ENCODE results near the gene DSCAML1.

The DSCAML1 gene

GRCh38 chr11:117649296-117650055 lies 147.5 kb downstream of the DSCAML1 start:
- Mint-ChIP-seq H3K36me3 (no peaks in the 10 kb centered on the region), H3K27me3 (no peaks in the 10 kb centered on the region), H3K4me3 (no peak overlapping the region), H3K4me1 (no peaks in the 10 kb centered on the region), H3K9me3 (no peaks in the 10 kb centered on the region), H3K27ac (no peak overlapping the region)

GRCh38 chr11:117647872-117648271 lies 149.1 kb downstream of the DSCAML1 start:
- H3K27me3 Mint-ChIP-seq = peaks cover 3% of the 10 kb centered on the region
- H3K9me3 Mint-ChIP-seq = no peaks in the 10 kb centered on the region
- no peaks in the 10 kb centered on the region for H3K4me1 Mint-ChIP-seq
- no peak overlapping the region for H3K4me3 Mint-ChIP-seq
- no peak overlapping the region for H3K27ac Mint-ChIP-seq
- H3K36me3 Mint-ChIP-seq = no peaks in the 10 kb centered on the region

- H3K27ac Mint-ChIP-seq = no peak overlapping the region
- H3K4me1 Mint-ChIP-seq = no peaks in the 10 kb centered on the region
- H3K9me3 Mint-ChIP-seq = no peaks in the 10 kb centered on the region
These were observed 149.8 kb downstream of the DSCAML1 start for GRCh38 chr11:117647207-117647606.

GRCh38 chr11:117646411-117646810 lies 150.6 kb downstream of the DSCAML1 start:
- Mint-ChIP-seq H3K9me3 (no peaks in the 10 kb centered on the region), H3K4me3 (no peak overlapping the region), H3K27ac (no peak overlapping the region), H3K4me1 (no peaks in the 10 kb centered on the region), H3K36me3 (no peaks in the 10 kb centered on the region), H3K27me3 (peaks cover 3% of the 10 kb centered on the region)

More at GRCh38 chr11:117647207-117647606, 149.8 kb downstream of the DSCAML1 start:
- Mint-ChIP-seq H3K27me3 (peaks cover 3% of the 10 kb centered on the region), H3K4me3 (no peak overlapping the region), H3K36me3 (no peaks in the 10 kb centered on the region)

- Mint-ChIP-seq H3K9me3 (no peaks in the 10 kb centered on the region), H3K4me3 (no peak overlapping the region), H3K36me3 (no peaks in the 10 kb centered on the region), H3K27ac (no peak overlapping the region), H3K27me3 (peaks cover 6% of the 10 kb centered on the region), H3K4me1 (no peaks in the 10 kb centered on the region)
These were observed 152.4 kb downstream of the DSCAML1 start for GRCh38 chr11:117644403-117645155.

- Mint-ChIP-seq H3K4me3 (no peak overlapping the region), H3K4me1 (no peaks in the 10 kb centered on the region), H3K9me3 (no peaks in the 10 kb centered on the region), H3K27ac (no peak overlapping the region), H3K27me3 (peaks cover 6% of the 10 kb centered on the region), H3K36me3 (no peaks in the 10 kb centered on the region)
These were observed 153.3 kb downstream of the DSCAML1 start for GRCh38 chr11:117643606-117644300.

- H3K9me3 Mint-ChIP-seq = no peaks in the 10 kb centered on the region
- H3K4me1 Mint-ChIP-seq = no peaks in the 10 kb centered on the region
- H3K4me3 Mint-ChIP-seq = no peak overlapping the region
- H3K27me3 Mint-ChIP-seq = peaks cover 7% of the 10 kb centered on the region
- H3K36me3 Mint-ChIP-seq = no peaks in the 10 kb centered on the region
- H3K27ac Mint-ChIP-seq = no peak overlapping the region
These were observed 154.2 kb downstream of the DSCAML1 start for GRCh38 chr11:117642835-117643234.

- H3K27ac Mint-ChIP-seq = no peak overlapping the region
- H3K27me3 Mint-ChIP-seq = peaks cover 7% of the 10 kb centered on the region
- no peaks in the 10 kb centered on the region for H3K36me3 Mint-ChIP-seq
- H3K4me1 Mint-ChIP-seq = no peaks in the 10 kb centered on the region
- H3K9me3 Mint-ChIP-seq = no peaks in the 10 kb centered on the region
- no peak overlapping the region for H3K4me3 Mint-ChIP-seq
These were observed 154.6 kb downstream of the DSCAML1 start for GRCh38 chr11:117642396-117642795.

GRCh38 chr11:117641008-117641915 lies 155.8 kb downstream of the DSCAML1 start:
- H3K4me3 Mint-ChIP-seq = no peak overlapping the region
- no peaks in the 10 kb centered on the region for H3K9me3 Mint-ChIP-seq
- peaks cover 7% of the 10 kb centered on the region for H3K27me3 Mint-ChIP-seq
- no peaks in the 10 kb centered on the region for H3K36me3 Mint-ChIP-seq
- no peaks in the 10 kb centered on the region for H3K4me1 Mint-ChIP-seq
- H3K27ac Mint-ChIP-seq = no peak overlapping the region

- H3K4me3 Mint-ChIP-seq = no peak overlapping the region
- no peak overlapping the region for H3K27ac Mint-ChIP-seq
- H3K9me3 Mint-ChIP-seq = no peaks in the 10 kb centered on the region
- no peaks in the 10 kb centered on the region for H3K4me1 Mint-ChIP-seq
- H3K27me3 Mint-ChIP-seq = peaks cover 7% of the 10 kb centered on the region
- no peaks in the 10 kb centered on the region for H3K36me3 Mint-ChIP-seq
These were observed 157.0 kb downstream of the DSCAML1 start for GRCh38 chr11:117640041-117640440.

GRCh38 chr11:117639601-117640000 lies 157.4 kb downstream of the DSCAML1 start:
- no peak overlapping the region for H3K27ac Mint-ChIP-seq
- H3K9me3 Mint-ChIP-seq = no peaks in the 10 kb centered on the region
- peaks cover 7% of the 10 kb centered on the region for H3K27me3 Mint-ChIP-seq
- no peaks in the 10 kb centered on the region for H3K36me3 Mint-ChIP-seq
- no peak overlapping the region for H3K4me3 Mint-ChIP-seq
- no peaks in the 10 kb centered on the region for H3K4me1 Mint-ChIP-seq

GRCh38 chr11:117638911-117639543 lies 158.0 kb downstream of the DSCAML1 start:
- H3K27ac Mint-ChIP-seq = no peak overlapping the region
- peaks cover 6% of the 10 kb centered on the region for H3K27me3 Mint-ChIP-seq
- H3K9me3 Mint-ChIP-seq = no peaks in the 10 kb centered on the region
- H3K4me1 Mint-ChIP-seq = no peaks in the 10 kb centered on the region
- H3K36me3 Mint-ChIP-seq = no peaks in the 10 kb centered on the region
- H3K4me3 Mint-ChIP-seq = no peak overlapping the region

- H3K36me3 Mint-ChIP-seq = no peaks in the 10 kb centered on the region
- H3K27me3 Mint-ChIP-seq = peaks cover 1% of the 10 kb centered on the region
- no peak overlapping the region for H3K27ac Mint-ChIP-seq
- H3K4me3 Mint-ChIP-seq = no peak overlapping the region
- H3K9me3 Mint-ChIP-seq = no peaks in the 10 kb centered on the region
- H3K4me1 Mint-ChIP-seq = no peaks in the 10 kb centered on the region
These were observed 162.0 kb downstream of the DSCAML1 start for GRCh38 chr11:117634756-117635603.

Measured in activated naive CD4-positive, alpha-beta T cell treated with anti-CD3 and anti-CD28 coated beads, Interleukin-2, amount 50 U/mL, for 24 hours (primary cell).